IMR-90 (cell line): ENCODE measurements around the gene CFAP97D2. TPM values are rescaled to one million over a fixed set of nuclear protein-coding genes. Genes with fewer than 3 reads are reported as not detected.

Source experiments
- ATAC-seq: fragments of 200-7000 bp; cut with Tn5 transposase; 2 replicates; pipeline ENCODE4 v1.9.1; 2020; ENCODE audit warnings: low read depth, mild to moderate bottlenecking, moderate library complexity
- BruUV-seq: library from RNA; stranded (reverse); fragments of 400-500 nt; replicated peaks from 2 replicates; lab custom pipeline; 2021; lab: Mats Ljungman, UMichigan
- CTCF ChIA-PET: fragments of 300-600 bp; formaldehyde crosslinking; extraction: SDS; loops from one replicate; lab custom pipeline; 2021; ENCODE audit warnings: antibody characterized with exemption; lab: Yijun Ruan, JAX
- POLR2A ChIA-PET: fragments of 300-600 bp; sonication (Branson Sonifier 250); formaldehyde crosslinking; loops from one replicate; lab custom pipeline; 2022; ENCODE audit warnings: antibody characterized with exemption; ENCODE audit not compliant: unreplicated experiment; lab: Charles Lee
- DNase-seq: peaks from one replicate; pipeline ENCODE4 v3.0.0; 2013
- H2AFZ ChIP-seq: replicated peaks from 2 replicates; pipeline ENCODE3; 2013; ENCODE audit warnings: low read length, mild to moderate bottlenecking; ENCODE audit not compliant: poor library complexity
- H2AK5ac ChIP-seq: 2 replicates; pipeline ENCODE4 v1.6.1; 2013; ENCODE audit warnings: low read depth, low read length, inconsistent platforms
- H2AK9ac ChIP-seq: replicated peaks from 2 replicates; pipeline ENCODE3; 2013; ENCODE audit warnings: mild to moderate bottlenecking, low read depth, low read length, moderate library complexity; ENCODE audit not compliant: poor library complexity
- H2BK120ac ChIP-seq: 2 replicates; pipeline ENCODE4 v1.6.1; 2013; ENCODE audit warnings: low read depth, low read length, inconsistent platforms
- H2BK15ac ChIP-seq: 3 replicates; pipeline ENCODE4 v1.6.1; 2013; ENCODE audit warnings: low read depth, low read length, inconsistent platforms
- H2BK20ac ChIP-seq: 2 replicates; pipeline ENCODE4 v1.6.1; 2013; ENCODE audit warnings: low read depth, mild to moderate bottlenecking, inconsistent platforms, low read length, moderate library complexity
- H2BK5ac ChIP-seq: 2 replicates; pipeline ENCODE4 v1.6.1; 2013; ENCODE audit warnings: mild to moderate bottlenecking, low read depth, low read length, inconsistent platforms; ENCODE audit not compliant: poor library complexity, severe bottlenecking
- H3K14ac ChIP-seq: replicated peaks from 2 replicates; pipeline ENCODE4 v1.6.1; 2013; ENCODE audit warnings: low read depth, low read length, inconsistent platforms
- H3K18ac ChIP-seq: 2 replicates; pipeline ENCODE4 v1.6.1; 2013; ENCODE audit warnings: low read depth, low read length, control low read depth
- H3K23ac ChIP-seq: 2 replicates; pipeline ENCODE4 v1.6.1; 2013; ENCODE audit warnings: low read depth, low read length, inconsistent platforms
- H3K27ac ChIP-seq: 2 replicates; pipeline ENCODE4 v1.5.1; 2013; ENCODE audit warnings: mild to moderate bottlenecking, control low read depth, low read length; ENCODE audit not compliant: insufficient read depth
- H3K27me3 ChIP-seq: 2 replicates; pipeline ENCODE4 v1.6.1; 2013; ENCODE audit warnings: low read length; ENCODE audit not compliant: control insufficient read depth, insufficient read depth
- H3K36me3 ChIP-seq: 2 replicates; pipeline ENCODE4 v1.6.1; 2013; ENCODE audit warnings: low read length, mixed read lengths; ENCODE audit not compliant: control insufficient read depth, insufficient read depth
- H3K4ac ChIP-seq: 2 replicates; pipeline ENCODE4 v1.6.1; 2013; ENCODE audit warnings: low read depth, low read length, inconsistent platforms
- H3K4me1 ChIP-seq: 2 replicates; pipeline ENCODE4 v1.6.1; 2013; ENCODE audit warnings: low read length, mixed read lengths; ENCODE audit not compliant: control insufficient read depth, insufficient read depth
- H3K4me2 ChIP-seq: 2 replicates; pipeline ENCODE4 v1.6.1; 2013; ENCODE audit warnings: low read depth, mild to moderate bottlenecking, control low read depth, low read length, moderate library complexity
- H3K4me3 ChIP-seq: 2 replicates; pipeline ENCODE4 v1.5.1; 2013; ENCODE audit warnings: low read depth, mild to moderate bottlenecking, control low read depth, low read length, moderate library complexity; ENCODE audit not compliant: insufficient read depth
- H3K56ac ChIP-seq: 2 replicates; pipeline ENCODE4 v1.6.1; 2013; ENCODE audit warnings: low read length, inconsistent platforms; ENCODE audit not compliant: insufficient read depth; ENCODE audit errors: extremely low read depth
- H3K79me1 ChIP-seq, 2 experiments: 2 replicates each; pipeline ENCODE4 v1.6.1; 2013; ENCODE audit warnings: low read length in 2 of 2, inconsistent platforms in 1 of 2, low read depth in 1 of 2
- H3K9ac ChIP-seq: 2 replicates; pipeline ENCODE4 v1.6.1; 2013; ENCODE audit warnings: low read depth, low read length, control low read depth
- H3K9me1 ChIP-seq: 2 replicates; pipeline ENCODE4 v1.6.1; 2013; ENCODE audit warnings: low read length, inconsistent platforms; ENCODE audit not compliant: insufficient read depth
- H3K9me3 ChIP-seq: 2 replicates; pipeline ENCODE4 v1.6.1; 2013; ENCODE audit warnings: low read length; ENCODE audit not compliant: control insufficient read depth, insufficient read depth
- H4K20me1 ChIP-seq: 2 replicates; pipeline ENCODE4 v1.6.1; 2013; ENCODE audit warnings: low read length, inconsistent platforms; ENCODE audit not compliant: insufficient read depth
- H4K5ac ChIP-seq: 2 replicates; pipeline ENCODE4 v1.6.1; 2013; ENCODE audit warnings: mild to moderate bottlenecking, low read depth, low read length, control low read depth
- H4K8ac ChIP-seq, 2 experiments: 2 replicates each; pipeline ENCODE4 v1.6.1; 2013; ENCODE audit warnings: low read depth in 2 of 2, low read length in 2 of 2, control low read depth in 1 of 2, inconsistent platforms in 1 of 2
- H4K91ac ChIP-seq: 2 replicates; pipeline ENCODE4 v1.6.1; 2013; ENCODE audit warnings: low read depth, low read length, inconsistent platforms; ENCODE audit not compliant: insufficient read depth
- CHD1 ChIP-seq: IDR thresholded peaks from 2 replicates; pipeline ENCODE4 v1.6.1; 2012; ENCODE audit warnings: low read depth, low read length, improper control_type of control experiment
- POLR2A ChIP-seq: IDR thresholded peaks from 2 replicates; pipeline ENCODE4 v1.6.1; 2012; ENCODE audit warnings: mild to moderate bottlenecking, low read depth, low read length
- WGBS, 2 experiments: methylation state at CpG; one replicate each; pipeline versions ENCODE4 v1.1.5 to v1.1.7; 2013; ENCODE audit warnings: missing lambda C conversion rate in 2 of 2; ENCODE audit not compliant: insufficient read length in 1 of 2; ENCODE audit errors: extremely low coverage in 2 of 2; 5-methylcytosine and 5-hydroxymethylcytosine counted together
- dilution Hi-C: fragments of 300-500 bp; cut with HindIII; formaldehyde crosslinking; loops from one replicate; pipeline ENCODE4 v1.14.3; 2018; ENCODE audit warnings: low sequenced_read_pairs; ENCODE audit not compliant: unreplicated experiment
- in situ Hi-C: fragments of 300-500 bp; cut with MboI; formaldehyde crosslinking; loops from 3 replicates; pipeline ENCODE4 v1.14.3; 2019; ENCODE audit warnings: low sequenced_read_pairs, inconsistent platforms, mixed read lengths
- intact Hi-C: fragments of 100-400 bp; cut with micrococcal nuclease; formaldehyde crosslinking; loops from 2 replicates; pipeline ENCODE4 v1.10.0; 2022
- polyA plus RNA-seq, 3 experiments: library from polyadenylated mRNA; depleted of rRNA; stranded (reverse); fragments of >200 nt; gene quantifications; 2 replicates each; pipeline ENCODE4 v1.2.3, GENCODE V29; 2012; ENCODE audit warnings: low replicate concordance in 1 of 3
- total RNA-seq: library from RNA; depleted of rRNA; stranded (reverse); fragments of >200 nt; gene quantifications from 2 replicates; pipeline ENCODE4 v1.2.3, GENCODE V29; 2012

Gene CFAP97D2
- total and polyA plus RNA-seq, 2 of the 4 experiments (the other 2 are of a cell fraction): not detected

DNA sequence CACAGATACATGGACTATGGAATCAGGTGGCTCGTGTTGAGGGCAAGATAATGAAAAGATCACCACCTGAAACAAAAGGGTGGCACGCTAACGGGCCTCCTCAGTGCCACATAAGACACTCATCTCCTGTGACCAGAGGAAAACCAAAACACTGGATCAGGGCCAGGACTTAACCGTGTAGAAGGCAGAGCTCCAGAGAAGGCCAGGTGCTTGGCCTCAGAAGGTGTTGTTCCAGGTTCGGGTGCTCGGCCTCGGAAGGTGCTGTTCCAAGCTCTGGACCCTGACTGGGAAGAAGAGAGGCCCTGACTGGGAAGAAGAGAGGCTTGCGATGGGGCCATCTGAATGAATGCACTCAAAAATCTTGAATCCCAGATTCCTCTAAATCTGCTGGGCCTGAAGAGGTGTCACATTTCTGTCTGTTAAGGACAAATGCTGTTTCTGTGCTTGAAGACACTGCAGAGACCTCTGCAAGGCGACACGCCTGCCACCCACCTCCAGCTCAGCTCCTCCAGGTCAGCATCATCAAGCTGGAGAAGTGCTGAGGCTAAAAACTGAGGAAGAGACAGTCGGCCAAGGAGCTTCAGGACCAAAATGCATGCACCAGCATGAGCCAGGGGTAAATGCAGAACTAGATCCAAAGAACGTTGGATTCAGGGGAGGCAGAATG is 44.0 kb upstream of the CFAP97D2 start:
- Histone ChIP-seq H3K9ac (no peak overlapping the region), H3K27me3 (no peaks in the 10 kb centered on the region), H4K5ac (no peak overlapping the region), H3K27ac (no peak overlapping the region), H3K18ac (no peak overlapping the region), H2AFZ (peak overlapping the region; percentile 37), H3K4me2 (no peak overlapping the region), H3K4me1 (peaks cover 4% of the 10 kb centered on the region), H4K20me1 (peaks cover 18% of the 10 kb centered on the region), H4K8ac (no peak overlapping the region), H3K14ac (no peak overlapping the region), H3K4ac (no peak overlapping the region), H2BK15ac (no peak overlapping the region), H2BK5ac (no peak overlapping the region), H3K4me3 (no peak overlapping the region), H2AK9ac (no peak overlapping the region), H2BK20ac (no peak overlapping the region), H3K9me3 (no peaks in the 10 kb centered on the region), H2BK120ac (no peak overlapping the region), H2AK5ac (no peak overlapping the region), H3K79me1 (peaks cover 3 to 12% of the 10 kb centered on the region in 2 experiments), H3K9me1 (0 out of 2 replicates have a peak, but pooled peaks cover 2% of the 10 kb centered on the region), H3K56ac (no peak overlapping the region), H4K91ac (no peak overlapping the region), H3K36me3 (no peaks in the 10 kb centered on the region), H3K23ac (no peak overlapping the region)
- dilution Hi-C loops (no loop called here), intact Hi-C loops (no loop called here), in situ Hi-C loops (loop anchor here (5.0 kb wide), 1 partner anchor 68 kb away; no protein-coding TSS in a partner anchor)
- DNase-seq (no peak), ATAC-seq (no peak)
- TF ChIP-seq CHD1 (no peak), POLR2A (peak; percentile 44)
- BruUV-seq: no TSS peak
- CTCF ChIA-PET: no interaction called here
- POLR2A ChIA-PET: no interaction called here
- WGBS, 2 experiments: no CpG with 5 or more reads among the region's 12 CpGs
